Activated naive CD8-positive, alpha-beta T cell treated with anti-CD3 and anti-CD28 coated beads, Interleukin-2, amount 50 U/mL, for 24 hours (primary cell): ENCODE measurements around the gene FLT4.

Source experiments
- ATAC-seq: fragments of 150-1000 bp; cut with Tn5 transposase; one replicate; pipeline ENCODE4 v1.10.0; 2021
- DNase-seq: peaks from one replicate; pipeline ENCODE4 v3.0.0; 2021
- H3K27ac Mint-ChIP-seq: one replicate; pipeline ENCODE4 v1.8.0; 2021; ENCODE audit warnings: mild to moderate bottlenecking, mixed read lengths
- H3K27me3 Mint-ChIP-seq: one replicate; pipeline ENCODE4 v1.8.0; 2021; ENCODE audit warnings: mixed read lengths
- H3K36me3 Mint-ChIP-seq: one replicate; pipeline ENCODE4 v1.8.0; 2021; ENCODE audit warnings: low read depth, mixed read lengths
- H3K4me1 Mint-ChIP-seq: one replicate; pipeline ENCODE4 v1.8.0; 2021; ENCODE audit warnings: mixed read lengths
- H3K4me3 Mint-ChIP-seq: one replicate; pipeline ENCODE4 v1.8.0; 2021; ENCODE audit warnings: mild to moderate bottlenecking, moderate library complexity, mixed read lengths
- H3K9me3 Mint-ChIP-seq: one replicate; pipeline ENCODE4 v1.8.0; 2021; ENCODE audit warnings: mixed read lengths

Gene FLT4

DNA sequence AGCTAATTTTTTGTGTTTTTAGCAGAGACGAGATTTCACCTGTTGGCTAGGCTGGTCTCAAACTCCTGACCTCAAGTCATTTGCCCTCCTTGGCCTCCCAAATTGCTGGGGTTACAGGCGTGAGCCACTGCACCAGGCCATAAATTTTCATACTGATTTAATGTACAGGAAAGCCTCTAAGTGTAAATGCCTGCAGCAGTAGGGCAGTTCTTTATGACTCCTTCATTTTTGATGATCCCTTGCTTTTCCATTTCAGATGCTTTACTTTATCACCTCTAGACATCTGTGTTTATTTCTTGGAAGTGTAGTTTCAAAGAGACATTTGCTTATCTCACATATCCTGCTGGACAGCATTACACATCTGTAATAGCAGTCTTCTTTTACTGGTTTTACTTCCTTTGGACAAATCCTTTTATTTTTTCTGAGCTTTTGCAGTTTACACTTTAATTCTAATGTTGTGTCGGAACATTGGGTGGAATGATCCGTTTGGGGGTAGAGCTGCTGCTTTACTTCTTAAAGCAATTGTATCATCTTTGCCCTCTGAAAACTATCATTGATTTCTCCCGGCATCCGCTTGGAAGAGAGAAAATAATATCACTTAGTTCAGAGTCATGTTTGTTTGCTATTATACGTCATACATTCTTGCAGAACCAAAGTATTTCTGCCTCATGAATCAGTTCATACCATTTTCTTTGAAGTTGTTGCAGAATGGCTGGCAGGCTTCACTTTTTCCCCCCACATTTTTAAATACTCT lies 94.1 kb downstream of the FLT4 start:
- H3K27me3 Mint-ChIP-seq: no peaks in the 10 kb centered on the region
- no peak for ATAC-seq
- H3K4me3 Mint-ChIP-seq: no peak overlapping the region
- H3K27ac Mint-ChIP-seq: no peak overlapping the region
- peaks cover 56% of the 10 kb centered on the region for H3K36me3 Mint-ChIP-seq
- no peak for DNase-seq
- no peaks in the 10 kb centered on the region for H3K9me3 Mint-ChIP-seq
- H3K4me1 Mint-ChIP-seq: peaks cover 9% of the 10 kb centered on the region

DNA sequence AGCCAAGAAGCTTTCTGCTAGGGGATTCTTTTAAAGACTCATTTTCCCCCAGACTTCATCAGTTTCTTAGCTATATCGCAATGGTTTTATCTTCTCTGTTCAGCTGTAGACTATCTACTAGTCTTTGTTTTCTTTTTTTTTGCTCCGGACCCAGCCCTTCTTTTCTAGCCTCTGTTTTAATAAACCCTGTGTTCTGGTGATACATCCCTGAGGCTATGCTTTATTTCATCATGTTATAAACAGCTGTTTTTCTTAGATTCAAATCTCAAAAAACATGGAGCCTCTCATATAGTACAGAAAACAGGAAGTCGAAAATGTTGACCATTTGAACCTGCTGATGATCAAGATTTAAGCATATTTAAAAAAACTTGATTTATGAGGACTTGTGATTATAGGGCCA lies 95.9 kb downstream of the FLT4 start:
- H3K9me3 Mint-ChIP-seq: no peaks in the 10 kb centered on the region
- H3K27ac Mint-ChIP-seq: no peak overlapping the region

More for the DNA sequence above, 95.9 kb downstream of the FLT4 start:
- no peak for DNase-seq
- Mint-ChIP-seq H3K27me3 (no peaks in the 10 kb centered on the region), H3K36me3 (peaks cover 52% of the 10 kb centered on the region), H3K4me1 (peaks cover 11% of the 10 kb centered on the region), H3K4me3 (no peak overlapping the region)
- ATAC-seq: no peak
